Mesendoderm (in vitro differentiated cells): ENCODE measurements around the gene DBH.

ENCODE experiments used
- DNase-seq: peaks from one replicate; pipeline ENCODE4 v3.0.0; 2013
- H2AK5ac ChIP-seq: 2 replicates; pipeline ENCODE4 v1.6.1; 2013; ENCODE audit warnings: low read length, inconsistent platforms
- H2BK120ac ChIP-seq: 2 replicates; pipeline ENCODE4 v1.6.1; 2013; ENCODE audit warnings: low read depth, mild to moderate bottlenecking, low read length, moderate library complexity, mixed read lengths
- H2BK15ac ChIP-seq: replicated peaks from 2 replicates; pipeline ENCODE4 v1.6.1; 2013; ENCODE audit warnings: low read depth, mild to moderate bottlenecking, moderate library complexity
- H2BK5ac ChIP-seq: 2 replicates; pipeline ENCODE4 v1.6.1; 2013; ENCODE audit warnings: low read length, inconsistent platforms
- H3K18ac ChIP-seq: 2 replicates; pipeline ENCODE4 v1.6.1; 2013; ENCODE audit warnings: mild to moderate bottlenecking, low read length, mixed read lengths
- H3K23ac ChIP-seq: one replicate; pipeline ENCODE4 v1.6.1; 2013; ENCODE audit warnings: low read length
- H3K27ac ChIP-seq: 2 replicates; pipeline ENCODE4 v1.5.1; 2013; ENCODE audit warnings: low read depth, mild to moderate bottlenecking, inconsistent platforms, low read length, moderate library complexity
- H3K27me3 ChIP-seq: 2 replicates; pipeline ENCODE4 v1.6.1; 2013; ENCODE audit warnings: low read length, control low read depth, mild to moderate bottlenecking, inconsistent platforms; ENCODE audit not compliant: insufficient read depth, poor library complexity
- H3K36me3 ChIP-seq: 2 replicates; pipeline ENCODE4 v1.6.1; 2013; ENCODE audit warnings: low read length, inconsistent platforms; ENCODE audit not compliant: control insufficient read depth, insufficient read depth
- H3K4ac ChIP-seq: one replicate; pipeline ENCODE4 v1.6.1; 2013; ENCODE audit warnings: low read depth, mild to moderate bottlenecking, low read length, moderate library complexity
- H3K4me1 ChIP-seq: 2 replicates; pipeline ENCODE4 v1.6.1; 2013; ENCODE audit warnings: low read depth, low read length, inconsistent platforms; ENCODE audit not compliant: control insufficient read depth
- H3K4me2 ChIP-seq: 2 replicates; pipeline ENCODE4 v1.6.1; 2013; ENCODE audit warnings: low read length
- H3K4me3 ChIP-seq: 2 replicates; pipeline ENCODE4 v1.5.1; 2013; ENCODE audit warnings: mild to moderate bottlenecking, low read length
- H3K56ac ChIP-seq: one replicate; pipeline ENCODE4 v1.6.1; 2013; ENCODE audit warnings: low read length
- H3K79me1 ChIP-seq: 2 replicates; pipeline ENCODE4 v1.6.1; 2013; ENCODE audit warnings: low read length, inconsistent platforms
- H3K79me2 ChIP-seq: 2 replicates; pipeline ENCODE4 v1.6.1; 2013; ENCODE audit warnings: mild to moderate bottlenecking, low read length; ENCODE audit not compliant: control insufficient read depth, insufficient read depth
- H3K9ac ChIP-seq: 2 replicates; pipeline ENCODE4 v1.6.1; 2013; ENCODE audit warnings: low read length, inconsistent platforms
- H4K5ac ChIP-seq: one replicate; pipeline ENCODE4 v1.6.1; 2013; ENCODE audit warnings: low read length
- H4K8ac ChIP-seq: one replicate; pipeline ENCODE4 v1.6.1; 2013; ENCODE audit warnings: low read depth, mild to moderate bottlenecking, control low read depth, low read length, moderate library complexity
- WGBS: extraction: QIAGEN DNeasy Blood & Tissue Kit; methylation state at CpG from one replicate; pipeline ENCODE4 v1.1.7; 2013; ENCODE audit warnings: low lambda C conversion rate, missing lambda C conversion rate; ENCODE audit not compliant: insufficient coverage; ENCODE audit errors: extremely low coverage; 5-methylcytosine and 5-hydroxymethylcytosine counted together

The DBH gene

GRCh38 chr9:133643362-133643755, 7.2 kb downstream of the DBH start:
- no peaks in the 10 kb centered on the region for H3K27me3 ChIP-seq
- no peak overlapping the region for H3K9ac ChIP-seq
- no peak overlapping the region for H3K27ac ChIP-seq
- H3K4me3 ChIP-seq: no peak overlapping the region
- no peaks in the 10 kb centered on the region for H3K36me3 ChIP-seq
- H2BK120ac ChIP-seq: no peak overlapping the region
- no peak overlapping the region for H4K5ac ChIP-seq
- no peak overlapping the region for H3K4ac ChIP-seq
- no peaks in the 10 kb centered on the region for H3K4me1 ChIP-seq
- no peak overlapping the region for H2BK15ac ChIP-seq
- no peak overlapping the region for H3K18ac ChIP-seq
- WGBS: no CpG with 5 or more reads among the region's 20 CpGs
- H3K56ac ChIP-seq: no peak overlapping the region
- no peak overlapping the region for H2BK5ac ChIP-seq
- H4K8ac ChIP-seq: no peak overlapping the region
- H3K4me2 ChIP-seq: no peak overlapping the region
- no peak overlapping the region for H3K23ac ChIP-seq
- DNase-seq: no peak
- no peak overlapping the region for H2AK5ac ChIP-seq
- no peaks in the 10 kb centered on the region for H3K79me2 ChIP-seq
- H3K79me1 ChIP-seq: no peaks in the 10 kb centered on the region

GRCh38 chr9:133643978-133644760, 8.0 kb downstream of the DBH start:
- Histone ChIP-seq H2BK15ac (no peak overlapping the region), H3K18ac (no peak overlapping the region), H3K36me3 (no peaks in the 10 kb centered on the region), H3K9ac (no peak overlapping the region), H4K8ac (no peak overlapping the region), H3K27ac (no peak overlapping the region), H3K4me1 (no peaks in the 10 kb centered on the region), H2BK5ac (no peak overlapping the region), H3K4me2 (no peak overlapping the region), H2AK5ac (no peak overlapping the region), H4K5ac (no peak overlapping the region), H3K56ac (no peak overlapping the region), H2BK120ac (no peak overlapping the region), H3K79me1 (no peaks in the 10 kb centered on the region), H3K4me3 (no peak overlapping the region), H3K27me3 (no peaks in the 10 kb centered on the region), H3K4ac (no peak overlapping the region), H3K79me2 (no peaks in the 10 kb centered on the region), H3K23ac (no peak overlapping the region)
- DNase-seq: no peak
- no CpG with 5 or more reads among the region's 23 CpGs for WGBS

- Histone ChIP-seq H3K56ac (no peak overlapping the region), H3K9ac (no peak overlapping the region), H3K4ac (no peak overlapping the region), H3K4me3 (no peak overlapping the region), H3K36me3 (no peaks in the 10 kb centered on the region), H2AK5ac (no peak overlapping the region), H3K79me1 (no peaks in the 10 kb centered on the region), H3K18ac (no peak overlapping the region), H4K5ac (no peak overlapping the region), H3K27ac (no peak overlapping the region), H4K8ac (no peak overlapping the region), H2BK5ac (no peak overlapping the region), H2BK120ac (no peak overlapping the region), H3K4me2 (no peak overlapping the region), H3K79me2 (no peaks in the 10 kb centered on the region), H3K27me3 (no peaks in the 10 kb centered on the region), H2BK15ac (no peak overlapping the region), H3K4me1 (no peaks in the 10 kb centered on the region), H3K23ac (no peak overlapping the region)
- WGBS: no CpG with 5 or more reads among the region's 10 CpGs
- DNase-seq: no peak
Measured at GRCh38 chr9:133645021-133645765, 9.0 kb downstream of the DBH start.

- Histone ChIP-seq H3K56ac (no peak overlapping the region), H4K5ac (no peak overlapping the region), H3K27ac (no peak overlapping the region), H3K9ac (no peak overlapping the region), H2AK5ac (no peak overlapping the region), H3K4me1 (no peaks in the 10 kb centered on the region), H3K27me3 (no peaks in the 10 kb centered on the region), H3K18ac (no peak overlapping the region), H3K36me3 (no peaks in the 10 kb centered on the region), H2BK15ac (no peak overlapping the region), H3K79me2 (no peaks in the 10 kb centered on the region), H4K8ac (no peak overlapping the region), H2BK5ac (no peak overlapping the region), H2BK120ac (no peak overlapping the region), H3K4ac (no peak overlapping the region), H3K4me3 (no peak overlapping the region), H3K23ac (peak overlapping the region; percentile 85), H3K79me1 (no peaks in the 10 kb centered on the region), H3K4me2 (no peak overlapping the region)
- WGBS: no CpG with 5 or more reads among the region's 7 CpGs
- no peak for DNase-seq
Measured at GRCh38 chr9:133647148-133647547, 11.0 kb downstream of the DBH start.

GRCh38 chr9:133647765-133648469, 11.8 kb downstream of the DBH start:
- H2AK5ac ChIP-seq: no peak overlapping the region
- H3K79me1 ChIP-seq: no peaks in the 10 kb centered on the region
- no peak overlapping the region for H3K56ac ChIP-seq
- DNase-seq: no peak
- no peak overlapping the region for H2BK15ac ChIP-seq
- H2BK120ac ChIP-seq: no peak overlapping the region
- no peaks in the 10 kb centered on the region for H3K27me3 ChIP-seq
- H4K5ac ChIP-seq: no peak overlapping the region
- no peak overlapping the region for H3K23ac ChIP-seq
- H3K4me3 ChIP-seq: no peak overlapping the region
- no peaks in the 10 kb centered on the region for H3K4me1 ChIP-seq
- WGBS: no CpG with 5 or more reads among the region's 25 CpGs
- H3K79me2 ChIP-seq: no peaks in the 10 kb centered on the region
- no peak overlapping the region for H4K8ac ChIP-seq
- H3K4ac ChIP-seq: no peak overlapping the region
- H3K4me2 ChIP-seq: no peak overlapping the region
- H3K9ac ChIP-seq: no peak overlapping the region
- no peaks in the 10 kb centered on the region for H3K36me3 ChIP-seq
- H3K18ac ChIP-seq: no peak overlapping the region
- H3K27ac ChIP-seq: no peak overlapping the region
- no peak overlapping the region for H2BK5ac ChIP-seq
